Measurements from ENCODE around the gene POP7.
"Not testable (repeated sequence)": the region's sequence is repeated elsewhere in the genome, so short reads cannot be mapped to it uniquely, and the experiment has no call there.

The POP7 gene

GRCh38 chr7:100705753-100706671 lies at the start of gene POP7:
Gene POP7, plus strand, starts transcription at chr7:100706121. Its CDS starts 710 bp downstream, at chr7:100706831.
- Histone ChIP-seq H3K4me1 (ENCODE audit: low read depth, poor library complexity, severe bottlenecking) (peaks cover 13% of the 10 kb centered on the region), H4K20me1 (ENCODE audit: insufficient read depth) (no peaks in the 10 kb centered on the region), H3K79me2 (ENCODE audit: insufficient read depth, low read depth) (peaks cover 19% of the 10 kb centered on the region), H2AFZ (ENCODE audit: low read depth) (peak within 1 kb of the TSS; percentile 88), H3K4me3 (IDR thresholded peaks at IDR 0.05; ENCODE audit: insufficient read depth, low read depth, low read length) (no peak within 1 kb of the TSS), H3K4me2 (peak within 1 kb of the TSS; percentile 88), H3K36me3 (ENCODE audit: insufficient read depth) (peaks cover 2% of the 10 kb centered on the region; the same call in 1 of the 2 replicates), H3K27ac (peak within 1 kb of the TSS; percentile 90), H3K27me3 (ENCODE audit: insufficient read depth, low read depth) (peaks cover 7% of the 10 kb centered on the region; the same call in 1 of the 2 replicates), H3K9ac (peak within 1 kb of the TSS; percentile 87)
- no peak for TF ChIP-seq CTCF (conservative IDR thresholded peaks at IDR 0.05; ENCODE audit: low read depth, low read length)

GRCh38 chr7:100662194-100662776 lies 43.6 kb upstream of the POP7 start:
- not testable (repeated sequence) for H3K9ac ChIP-seq; H4K20me1 ChIP-seq (ENCODE audit: insufficient read depth); H3K27ac ChIP-seq; H3K36me3 ChIP-seq (ENCODE audit: insufficient read depth); H3K4me1 ChIP-seq (ENCODE audit: low read depth, poor library complexity, severe bottlenecking); H3K4me3 ChIP-seq (IDR thresholded peaks at IDR 0.05; ENCODE audit: insufficient read depth, low read depth, low read length); H3K4me2 ChIP-seq; H3K79me2 ChIP-seq (ENCODE audit: insufficient read depth, low read depth); H2AFZ ChIP-seq (ENCODE audit: low read depth)
- peaks cover 79% of the 10 kb centered on the region for H3K27me3 ChIP-seq (ENCODE audit: insufficient read depth, low read depth)

- Histone ChIP-seq H4K20me1 (ENCODE audit: insufficient read depth) (no peaks in the 10 kb centered on the region), H3K36me3 (ENCODE audit: insufficient read depth) (no peaks in the 10 kb centered on the region), H3K4me2 (no peak overlapping the region), H3K4me3 (IDR thresholded peaks at IDR 0.05; ENCODE audit: insufficient read depth, low read depth, low read length) (no peak overlapping the region), H3K9ac (no peak overlapping the region), H3K79me2 (ENCODE audit: insufficient read depth, low read depth) (no peaks in the 10 kb centered on the region), H3K27ac (no peak overlapping the region), H3K27me3 (ENCODE audit: insufficient read depth, low read depth) (peaks cover 77% of the 10 kb centered on the region), H3K4me1 (ENCODE audit: low read depth, poor library complexity, severe bottlenecking) (no peaks in the 10 kb centered on the region), H2AFZ (ENCODE audit: low read depth) (no peak overlapping the region)
- TF ChIP-seq CTCF (conservative IDR thresholded peaks at IDR 0.05; ENCODE audit: low read depth, low read length) = no peak
Measured at GRCh38 chr7:100665168-100665726, 40.7 kb upstream of the POP7 start.

- no peaks in the 10 kb centered on the region for H3K36me3 ChIP-seq (ENCODE audit: insufficient read depth)
- H3K4me3 ChIP-seq (IDR thresholded peaks at IDR 0.05; ENCODE audit: insufficient read depth, low read depth, low read length) = no peak overlapping the region
- no peaks in the 10 kb centered on the region for H3K79me2 ChIP-seq (ENCODE audit: insufficient read depth, low read depth)
- no peak overlapping the region for H3K4me2 ChIP-seq
- no peaks in the 10 kb centered on the region for H4K20me1 ChIP-seq (ENCODE audit: insufficient read depth)
- peaks cover 80% of the 10 kb centered on the region for H3K27me3 ChIP-seq (ENCODE audit: insufficient read depth, low read depth)
- no peak overlapping the region for H3K27ac ChIP-seq
- no peak overlapping the region for H3K9ac ChIP-seq
- no peak for TF ChIP-seq CTCF (conservative IDR thresholded peaks at IDR 0.05; ENCODE audit: low read depth, low read length)
- H2AFZ ChIP-seq (ENCODE audit: low read depth) = no peak overlapping the region
- peaks cover 2% of the 10 kb centered on the region for H3K4me1 ChIP-seq (ENCODE audit: low read depth, poor library complexity, severe bottlenecking)
Measured at GRCh38 chr7:100667331-100668068, 38.4 kb upstream of the POP7 start.
